ENCODE measurements around the gene RABGAP1L. TPM values are rescaled to one million over a fixed set of nuclear protein-coding genes. Genes with fewer than 3 reads are reported as not detected.

RABGAP1L gene
- total RNA-seq, 4 donors from 2014 or later, result 31.2 to 115 (median 62.5) TPM

DNA sequence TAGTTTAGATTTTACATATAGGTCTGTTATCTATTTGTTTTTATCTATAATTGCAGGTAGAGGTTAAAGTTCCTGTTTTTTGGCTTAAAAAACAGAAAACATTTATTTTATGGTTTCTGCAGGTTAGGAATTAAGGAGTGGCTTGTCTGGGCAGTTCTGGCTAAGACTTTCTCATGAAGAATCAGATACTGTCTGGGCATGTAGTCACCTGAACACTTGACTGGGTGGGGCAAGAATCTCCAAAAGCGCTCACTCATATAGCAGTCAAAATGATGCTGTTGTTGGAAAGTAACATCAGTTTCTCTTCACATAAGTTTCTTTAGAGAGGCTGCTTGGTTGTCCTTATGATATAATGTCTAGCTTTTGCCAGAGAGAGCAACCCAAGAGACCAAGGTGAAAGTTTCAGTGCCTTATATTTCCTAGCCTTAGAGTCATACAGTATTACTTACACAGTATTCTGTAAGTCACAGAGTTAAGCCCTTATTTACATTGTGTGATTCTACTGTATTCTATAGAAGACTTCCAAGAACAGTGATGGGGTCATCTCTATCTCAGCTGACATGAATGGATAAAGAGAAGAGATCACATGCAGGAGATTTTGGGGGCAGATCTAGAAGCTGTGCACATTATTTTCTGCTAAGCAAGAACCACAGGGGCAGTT, 163.0 kb downstream of the RABGAP1L start:
- H3K4me1 ChIP-seq, result no peaks in the 10 kb centered on the region
- H3K27ac ChIP-seq, result no peak overlapping the region
- 100% methylated on average over 1 of the region's 1 CpG for WGBS, 2 donors (ENCODE audit: low coverage in 1 of 2)
- H3K9me3 ChIP-seq, result peaks cover 0 to 27% (median 0%) of the 10 kb centered on the region in 3 donors
- ATAC-seq, result no peak
- peaks cover 0 to 25% of the 10 kb centered on the region in 2 donors for H3K36me3 ChIP-seq
- no peaks in the 10 kb centered on the region for H3K27me3 ChIP-seq
- TF ChIP-seq POLR2AphosphoS5 (IDR thresholded peaks at IDR 0.05) (no peak), EP300 (IDR thresholded peaks at IDR 0.05) (no peak), POLR2A (IDR thresholded peaks at IDR 0.05) (no peak)
- TF ChIP-seq, protein P1, sequence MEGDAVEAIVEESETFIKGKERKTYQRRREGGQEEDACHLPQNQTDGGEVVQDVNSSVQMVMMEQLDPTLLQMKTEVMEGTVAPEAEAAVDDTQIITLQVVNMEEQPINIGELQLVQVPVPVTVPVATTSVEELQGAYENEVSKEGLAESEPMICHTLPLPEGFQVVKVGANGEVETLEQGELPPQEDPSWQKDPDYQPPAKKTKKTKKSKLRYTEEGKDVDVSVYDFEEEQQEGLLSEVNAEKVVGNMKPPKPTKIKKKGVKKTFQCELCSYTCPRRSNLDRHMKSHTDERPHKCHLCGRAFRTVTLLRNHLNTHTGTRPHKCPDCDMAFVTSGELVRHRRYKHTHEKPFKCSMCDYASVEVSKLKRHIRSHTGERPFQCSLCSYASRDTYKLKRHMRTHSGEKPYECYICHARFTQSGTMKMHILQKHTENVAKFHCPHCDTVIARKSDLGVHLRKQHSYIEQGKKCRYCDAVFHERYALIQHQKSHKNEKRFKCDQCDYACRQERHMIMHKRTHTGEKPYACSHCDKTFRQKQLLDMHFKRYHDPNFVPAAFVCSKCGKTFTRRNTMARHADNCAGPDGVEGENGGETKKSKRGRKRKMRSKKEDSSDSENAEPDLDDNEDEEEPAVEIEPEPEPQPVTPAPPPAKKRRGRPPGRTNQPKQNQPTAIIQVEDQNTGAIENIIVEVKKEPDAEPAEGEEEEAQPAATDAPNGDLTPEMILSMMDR (IDR thresholded peaks at IDR 0.05), result no peak
- no peak overlapping the region for H3K4me3 ChIP-seq

DNA sequence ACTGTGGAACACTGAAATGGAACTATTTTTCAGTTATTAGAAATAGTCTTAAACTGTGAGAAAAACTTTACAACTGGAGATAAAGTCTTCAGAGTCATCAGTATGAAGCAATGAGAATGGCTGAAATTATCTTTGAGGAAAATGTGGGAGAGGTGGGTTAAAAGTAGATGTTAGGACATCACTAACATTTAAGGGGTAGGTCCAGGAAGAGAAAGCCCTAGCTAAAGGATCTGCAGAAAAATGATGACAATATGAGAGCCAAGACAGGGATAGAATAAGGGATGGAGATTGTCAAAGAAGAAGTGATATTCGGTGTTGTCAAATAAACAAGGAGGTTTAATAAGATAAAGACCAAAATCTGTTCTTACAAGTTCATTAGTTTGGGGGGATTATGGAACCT, 165.2 kb downstream of the RABGAP1L start:
- no peak overlapping the region for H3K27ac ChIP-seq
- no peak overlapping the region for H3K4me3 ChIP-seq
- H3K4me1 ChIP-seq, result no peaks in the 10 kb centered on the region
- TF ChIP-seq POLR2A (IDR thresholded peaks at IDR 0.05), result no peak
- TF ChIP-seq EP300 (IDR thresholded peaks at IDR 0.05), result no peak
- TF ChIP-seq POLR2AphosphoS5 (IDR thresholded peaks at IDR 0.05), result no peak
- TF ChIP-seq, protein P1 (IDR thresholded peaks at IDR 0.05), result no peak
- ATAC-seq, result no peak
- peaks cover 0 to 20% of the 10 kb centered on the region in 2 donors for H3K36me3 ChIP-seq
- peaks cover 0 to 27% (median 0%) of the 10 kb centered on the region in 3 donors for H3K9me3 ChIP-seq
- no peaks in the 10 kb centered on the region for H3K27me3 ChIP-seq
- 86 to 100% methylated on average over 1 of the region's 1 CpG for WGBS, 2 donors (ENCODE audit: low coverage in 1 of 2)

DNA sequence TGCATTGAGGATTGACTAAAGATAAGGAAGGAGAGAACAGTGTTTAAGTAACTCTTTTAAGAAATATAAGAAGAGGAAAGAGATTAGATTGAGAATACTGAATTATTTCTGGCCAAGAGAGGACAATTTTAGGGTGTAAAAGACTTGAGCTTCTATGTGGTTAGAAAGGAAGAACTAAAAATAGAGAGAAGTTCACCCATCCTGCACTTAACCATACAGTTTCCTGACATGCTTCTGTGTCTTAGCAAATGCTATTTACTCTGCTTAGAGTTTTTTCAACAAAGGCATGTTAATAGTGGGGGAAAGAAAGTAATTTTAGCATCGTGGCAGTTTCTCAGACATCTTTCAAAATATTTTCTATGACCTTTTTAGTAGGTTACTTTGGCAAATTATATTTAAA, 165.6 kb downstream of the RABGAP1L start:
- Histone ChIP-seq H3K9me3 (peaks cover 0 to 27% (median 0%) of the 10 kb centered on the region in 3 donors), H3K4me3 (no peak overlapping the region), H3K27me3 (no peaks in the 10 kb centered on the region), H3K27ac (no peak overlapping the region), H3K36me3 (peaks cover 0 to 20% of the 10 kb centered on the region in 2 donors), H3K4me1 (no peaks in the 10 kb centered on the region)
- 60 to 62% methylated on average over 1 of the region's 1 CpG for WGBS, 2 donors (ENCODE audit: low coverage in 1 of 2)
- ATAC-seq, result no peak
- no peak for TF ChIP-seq POLR2AphosphoS5 (IDR thresholded peaks at IDR 0.05)
- TF ChIP-seq POLR2A (IDR thresholded peaks at IDR 0.05), result no peak
- TF ChIP-seq, protein P1 (IDR thresholded peaks at IDR 0.05), result no peak
- TF ChIP-seq EP300 (IDR thresholded peaks at IDR 0.05), result no peak

DNA sequence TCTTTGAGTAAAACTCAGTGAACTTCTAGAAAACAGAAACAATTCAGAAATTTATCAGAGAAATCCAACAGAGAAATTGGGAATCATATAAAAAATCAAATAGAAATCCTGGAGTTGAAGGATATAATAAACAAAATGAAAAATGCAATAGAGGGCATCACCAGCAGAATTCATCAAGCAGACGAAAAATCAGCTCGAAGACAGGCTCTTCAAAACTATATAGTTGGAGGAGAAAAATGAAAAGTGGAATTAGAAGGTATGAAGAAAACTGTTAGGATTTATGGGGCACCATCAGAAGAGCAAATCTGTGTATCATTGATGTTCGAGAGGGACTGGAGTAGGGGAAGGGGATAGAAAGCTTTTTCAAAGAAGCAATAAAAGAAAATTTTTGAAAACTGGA, 167.0 kb downstream of the RABGAP1L start:
- no peaks in the 10 kb centered on the region for H3K27me3 ChIP-seq
- no peak for ATAC-seq
- TF ChIP-seq POLR2A (IDR thresholded peaks at IDR 0.05) (no peak), EP300 (IDR thresholded peaks at IDR 0.05) (no peak), POLR2AphosphoS5 (IDR thresholded peaks at IDR 0.05) (no peak)
- TF ChIP-seq, protein P1 (IDR thresholded peaks at IDR 0.05), result no peak
- peaks cover 0 to 9% of the 10 kb centered on the region in 2 donors for H3K36me3 ChIP-seq
- no peak overlapping the region for H3K4me3 ChIP-seq
- no peaks in the 10 kb centered on the region for H3K4me1 ChIP-seq
- H3K27ac ChIP-seq, result no peak overlapping the region
- peaks cover 0 to 17% (median 0%) of the 10 kb centered on the region in 3 donors for H3K9me3 ChIP-seq
- WGBS, 2 donors (ENCODE audit: low coverage in 1 of 2), result 94 to 96% methylated on average over 3 of the region's 3 CpGs

DNA sequence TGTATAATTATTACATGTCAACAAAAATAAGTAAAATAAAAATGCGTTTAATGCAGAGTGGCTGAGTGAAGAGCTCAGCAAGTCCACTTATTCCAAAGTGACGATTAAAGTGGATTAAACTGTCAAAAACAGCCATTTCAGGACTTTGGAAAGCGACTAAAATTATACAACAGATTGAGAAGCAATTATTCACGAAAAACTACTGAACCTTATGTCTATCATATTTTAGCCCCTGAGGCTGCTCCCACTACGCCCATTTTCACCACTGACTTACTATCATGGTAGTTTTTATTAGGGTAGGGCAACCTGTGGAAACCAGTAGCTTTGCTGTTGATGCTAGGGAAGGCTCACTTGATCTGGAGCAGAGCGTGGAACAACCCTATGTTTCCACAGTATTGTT, 174.1 kb downstream of the RABGAP1L start:
- TF ChIP-seq POLR2AphosphoS5 (IDR thresholded peaks at IDR 0.05) (no peak), EP300 (IDR thresholded peaks at IDR 0.05) (no peak), POLR2A (IDR thresholded peaks at IDR 0.05) (no peak)
- TF ChIP-seq, protein P1 (IDR thresholded peaks at IDR 0.05), result no peak
- WGBS, 2 donors (ENCODE audit: low coverage in 1 of 2), result 82 to 87% methylated on average over 6 of the region's 6 CpGs
- Histone ChIP-seq H3K27me3 (no peaks in the 10 kb centered on the region), H3K27ac (no peak overlapping the region), H3K4me3 (no peak overlapping the region), H3K4me1 (peaks cover 0 to 5% (median 0%) of the 10 kb centered on the region in 3 donors), H3K36me3 (no peaks in the 10 kb centered on the region), H3K9me3 (no peaks in the 10 kb centered on the region)
- no peak for ATAC-seq

Measured in gastroesophageal sphincter (tissue), 4 donors.